NCI-H128 (cell line): Measurements from ENCODE around the gene ATP5F1E.
"Not testable (repeated sequence)": the region's sequence is repeated elsewhere in the genome, so short reads cannot be mapped to it uniquely, and the experiment has no call there.

Source experiments
- DNase-seq: peaks from one replicate; lab custom pipeline; 2025; ENCODE audit not compliant: unreplicated experiment; lab: John Stamatoyannopoulos, UW

The ATP5F1E gene

DNA sequence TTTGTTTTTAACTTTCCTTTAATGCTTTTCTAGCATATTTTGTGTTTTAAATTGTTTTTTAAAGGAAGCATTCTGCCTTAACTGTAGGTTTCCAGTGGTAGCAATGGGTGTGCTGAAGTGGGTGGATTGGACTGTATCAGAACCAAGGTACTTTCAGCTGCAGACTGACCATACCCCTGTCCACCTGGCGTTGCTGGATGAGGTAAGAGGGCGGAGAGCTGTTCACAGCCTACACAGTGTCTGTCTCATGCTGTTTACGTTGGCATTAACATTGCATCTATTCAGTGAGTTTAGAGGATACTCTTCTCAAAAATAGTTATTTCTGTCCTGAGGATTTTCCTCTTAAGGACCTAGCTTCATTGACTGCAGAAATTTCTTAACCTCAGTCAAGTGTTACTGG is 39.2 kb downstream of the ATP5F1E start:
- DNase-seq: no peak

DNA sequence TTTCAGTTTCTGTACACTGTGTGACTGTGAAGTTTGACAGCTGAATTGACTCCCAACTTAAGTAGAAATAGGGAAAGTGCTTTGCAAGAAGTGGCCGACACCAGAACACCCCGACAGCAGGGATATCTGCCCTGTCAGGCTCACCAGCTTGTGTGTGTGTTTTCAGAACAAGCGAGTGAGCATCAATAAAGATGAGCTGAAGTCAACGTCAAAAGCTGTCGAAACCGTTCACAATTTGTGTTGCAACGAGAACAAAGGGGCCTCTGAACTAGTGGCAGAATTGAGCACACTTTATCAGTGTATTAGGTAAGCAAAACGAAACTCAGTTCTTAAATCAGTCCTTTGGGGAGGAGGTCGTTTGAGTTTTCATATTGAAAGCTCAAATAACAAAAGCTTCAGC is 40.4 kb downstream of the ATP5F1E start:
- no peak for DNase-seq

GRCh38 chr20:58990651-58991445 is 41.3 kb downstream of the ATP5F1E start:
- DNase-seq: no peak

- DNase-seq: no peak
Measured at GRCh38 chr20:58989196-58989595, 42.9 kb downstream of the ATP5F1E start.

DNA sequence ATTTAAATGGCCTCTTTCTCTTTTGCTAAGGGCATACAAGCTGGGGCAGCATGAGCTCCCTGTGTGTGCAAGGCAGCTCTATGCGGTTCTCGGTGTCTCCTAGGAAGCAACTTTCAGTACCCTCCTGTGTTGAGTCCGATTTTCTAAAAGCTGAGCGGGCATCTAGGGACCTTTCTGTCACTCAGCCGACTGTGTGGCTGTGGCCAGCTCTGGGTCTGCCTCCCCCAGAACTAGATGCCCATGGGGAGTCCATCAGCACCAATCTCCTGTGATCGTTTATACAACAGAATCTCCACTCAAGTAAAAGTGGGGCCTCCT is 43.6 kb downstream of the ATP5F1E start:
- DNase-seq: no peak

DNA sequence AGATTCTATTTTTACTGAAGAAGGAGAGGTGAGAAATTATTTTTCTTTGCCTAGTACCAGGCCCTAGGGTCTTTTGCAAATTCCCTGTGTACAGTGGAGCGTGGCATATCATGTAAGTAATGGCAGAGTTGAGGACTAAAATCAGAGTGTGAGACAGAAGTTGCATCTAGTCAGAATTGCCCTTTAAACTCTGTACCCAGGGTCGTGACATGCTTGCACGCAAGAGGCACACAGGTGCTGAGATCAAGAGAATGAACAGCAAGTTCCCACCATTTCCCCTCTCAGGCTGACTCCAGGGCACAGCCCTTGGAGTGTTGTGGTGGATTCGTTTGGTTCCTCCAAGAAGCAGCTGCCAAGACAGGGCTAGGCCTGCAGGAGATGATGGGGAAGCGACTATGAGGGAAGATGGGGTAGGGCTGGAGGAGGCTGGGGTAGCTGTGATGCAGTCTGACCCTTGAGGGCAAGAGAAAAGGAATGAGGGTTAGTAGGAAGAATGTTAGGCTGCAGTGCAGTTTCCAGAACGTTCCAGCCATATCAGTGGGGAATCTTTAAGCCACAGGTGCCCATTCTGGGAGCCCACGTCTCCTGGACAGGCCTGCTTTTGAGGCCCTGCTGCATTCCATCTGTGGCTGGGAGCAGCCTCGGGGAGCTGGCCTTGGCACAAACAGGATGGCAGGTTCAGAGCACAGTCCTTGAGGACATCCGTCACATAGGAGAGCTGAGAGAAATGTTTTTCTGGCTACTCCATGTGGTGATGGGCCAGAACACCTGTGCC is 44.2 kb downstream of the ATP5F1E start:
- DNase-seq: no peak

DNA sequence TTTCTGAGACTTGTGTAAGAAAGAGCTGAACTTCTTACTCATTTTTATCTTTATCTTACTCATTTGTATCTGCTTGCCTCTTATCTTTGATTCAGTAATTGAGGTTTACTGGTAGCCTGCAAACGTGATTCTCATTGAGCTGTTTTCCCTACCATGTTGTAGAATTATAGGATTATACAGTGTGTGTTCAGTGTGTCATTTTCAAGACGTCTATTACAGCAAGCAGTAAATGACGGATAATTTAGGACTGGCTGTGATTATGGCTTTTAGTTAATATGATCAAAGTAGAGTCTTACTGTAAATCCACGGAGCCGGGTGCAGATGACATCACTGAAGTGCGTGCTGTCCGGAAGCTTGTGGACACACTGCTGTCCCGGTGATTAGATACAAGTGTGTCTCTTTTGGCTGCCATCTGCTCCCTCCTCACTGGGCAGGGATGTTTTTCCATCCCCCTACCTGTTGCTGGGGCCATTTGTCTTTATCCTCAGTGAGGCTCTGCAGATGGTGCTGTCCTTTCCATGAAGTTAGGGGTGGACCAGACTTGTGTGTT is 45.1 kb downstream of the ATP5F1E start:
- DNase-seq: no peak

DNA sequence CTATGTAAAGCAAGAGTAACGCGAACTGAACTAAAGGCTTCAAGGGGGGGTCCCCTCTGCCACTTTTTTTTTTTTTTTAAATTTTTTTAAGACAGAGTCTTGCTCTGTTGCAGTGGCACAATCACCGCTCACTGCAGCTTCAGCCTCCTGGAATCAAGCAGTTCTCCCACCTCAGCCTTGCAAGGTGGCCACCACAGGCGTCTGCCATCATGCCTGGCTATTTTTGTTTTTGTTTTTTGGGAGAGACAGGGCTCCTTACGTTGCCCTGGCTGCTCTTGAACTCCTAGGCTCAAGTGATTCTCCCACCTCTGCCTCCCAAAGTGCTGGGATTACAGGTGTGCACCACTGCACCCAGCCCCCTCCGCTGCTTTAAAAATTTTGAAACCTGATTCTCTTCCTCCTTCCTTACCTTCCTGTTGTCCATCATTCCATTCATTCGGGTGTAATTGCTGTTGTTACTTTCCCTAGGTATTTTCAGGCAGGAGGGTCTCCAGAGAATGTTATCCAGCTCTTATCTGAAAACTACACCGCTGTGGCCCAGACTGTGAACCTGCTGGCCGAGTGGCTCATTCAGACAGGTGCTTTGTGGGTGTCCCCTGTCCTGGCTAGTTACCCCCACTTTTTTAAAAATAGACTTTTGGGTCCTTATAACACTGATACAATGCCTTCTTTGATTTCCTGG is 45.7 kb downstream of the ATP5F1E start:
- no peak for DNase-seq

GRCh38 chr20:58985656-58986055 is 46.5 kb downstream of the ATP5F1E start:
- DNase-seq: no peak

DNA sequence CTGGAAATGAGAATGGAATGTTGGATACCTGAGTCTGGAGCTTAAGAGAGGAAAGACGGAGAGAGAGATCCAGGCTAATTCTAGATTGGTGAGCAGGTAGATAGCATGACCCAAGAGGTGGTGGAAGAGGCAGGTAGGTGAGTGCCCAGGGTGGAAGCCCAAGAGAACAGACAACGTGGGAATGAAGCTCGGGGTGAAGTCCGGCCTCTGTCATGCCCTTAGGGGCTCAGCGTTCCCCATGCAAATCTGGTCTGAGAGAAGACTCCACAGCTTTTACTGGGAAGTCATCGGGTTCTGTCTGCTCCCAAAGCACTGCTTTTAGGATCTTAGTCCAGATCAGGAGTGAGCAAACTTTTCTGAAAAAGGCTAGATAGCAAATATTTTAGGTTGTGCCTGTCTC is 47.4 kb downstream of the ATP5F1E start:
- no peak for DNase-seq

GRCh38 chr20:58983115-58983468 is 49.0 kb downstream of the ATP5F1E start:
- DNase-seq: not testable (repeated sequence)

DNA sequence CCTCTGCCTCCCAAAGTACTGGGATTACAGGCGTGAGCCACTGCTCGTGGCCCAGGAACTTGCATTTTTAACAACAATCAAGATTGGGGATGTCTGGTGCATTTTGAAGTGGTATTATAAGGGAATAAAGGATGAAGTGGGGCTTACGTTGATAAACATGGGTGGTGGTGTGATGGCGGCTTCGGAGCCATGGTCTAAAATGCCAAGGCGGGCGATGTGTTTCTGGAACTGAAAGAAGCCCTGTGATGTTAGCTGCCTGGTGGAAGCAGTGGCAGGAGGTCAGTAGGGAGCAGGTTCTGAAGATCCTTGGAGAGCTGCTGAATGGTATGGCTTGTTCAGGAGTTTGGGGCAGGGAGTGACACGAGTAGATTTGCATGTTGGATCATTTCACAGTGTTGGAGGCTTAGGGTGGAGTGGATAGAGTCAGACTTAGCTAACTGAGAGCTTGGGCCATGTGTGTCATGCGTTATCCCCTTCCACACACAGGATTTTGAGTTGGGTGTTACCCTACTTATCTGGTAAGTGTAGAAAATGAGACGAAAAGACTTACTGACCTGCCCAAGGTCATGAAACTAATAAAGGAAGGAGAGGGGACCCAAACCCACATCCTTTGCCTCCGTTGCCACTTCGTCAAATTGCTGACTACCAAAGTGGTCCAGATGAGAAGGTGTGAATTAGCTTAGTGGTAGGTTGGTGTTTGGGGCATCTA is 49.6 kb downstream of the ATP5F1E start:
- no peak for DNase-seq

DNA sequence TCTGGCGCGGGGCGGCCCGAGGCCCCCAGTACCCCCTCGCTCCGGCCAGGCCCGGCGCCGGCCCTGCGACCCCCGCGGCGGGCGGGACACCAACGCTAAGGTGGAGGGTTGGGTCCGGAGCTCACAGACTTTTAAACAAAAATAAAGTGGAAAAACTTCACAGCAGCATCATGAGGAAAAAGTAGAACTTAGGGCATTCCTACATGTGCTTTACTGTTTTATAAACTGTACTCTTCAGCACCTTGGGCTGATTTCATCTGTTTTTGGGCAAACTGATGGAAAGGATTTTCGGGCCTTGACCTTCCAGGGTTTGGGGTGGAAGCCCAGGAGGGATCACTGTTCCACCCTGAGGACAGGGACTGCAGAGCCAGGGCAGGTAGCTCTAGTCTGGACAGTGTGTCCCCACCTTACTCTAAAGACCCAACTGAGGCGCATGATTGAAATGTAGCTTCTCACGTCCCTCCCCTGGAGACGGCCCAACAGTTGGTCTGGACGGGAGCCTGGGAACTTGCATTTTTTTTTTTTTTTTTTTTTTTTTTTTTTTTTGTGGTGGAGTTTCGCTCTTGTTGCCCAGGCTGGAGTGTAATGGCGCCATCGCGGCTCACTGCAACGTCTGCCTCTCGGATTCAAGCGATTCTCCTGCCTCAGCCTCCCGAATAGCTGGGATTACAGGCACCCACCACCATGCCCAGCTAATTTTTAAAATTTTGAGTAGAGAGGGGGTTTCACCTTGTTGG is 50.3 kb downstream of the ATP5F1E start:
- DNase-seq: no peak

- DNase-seq: peak; percentile 54
Measured at GRCh38 chr20:58980711-58981627, 51.2 kb downstream of the ATP5F1E start, which contains the start of gene NELFCD. Gene NELFCD, plus strand, starts transcription at chr20:58981256. Its CDS starts 54 bp downstream, at chr20:58981310.

DNA sequence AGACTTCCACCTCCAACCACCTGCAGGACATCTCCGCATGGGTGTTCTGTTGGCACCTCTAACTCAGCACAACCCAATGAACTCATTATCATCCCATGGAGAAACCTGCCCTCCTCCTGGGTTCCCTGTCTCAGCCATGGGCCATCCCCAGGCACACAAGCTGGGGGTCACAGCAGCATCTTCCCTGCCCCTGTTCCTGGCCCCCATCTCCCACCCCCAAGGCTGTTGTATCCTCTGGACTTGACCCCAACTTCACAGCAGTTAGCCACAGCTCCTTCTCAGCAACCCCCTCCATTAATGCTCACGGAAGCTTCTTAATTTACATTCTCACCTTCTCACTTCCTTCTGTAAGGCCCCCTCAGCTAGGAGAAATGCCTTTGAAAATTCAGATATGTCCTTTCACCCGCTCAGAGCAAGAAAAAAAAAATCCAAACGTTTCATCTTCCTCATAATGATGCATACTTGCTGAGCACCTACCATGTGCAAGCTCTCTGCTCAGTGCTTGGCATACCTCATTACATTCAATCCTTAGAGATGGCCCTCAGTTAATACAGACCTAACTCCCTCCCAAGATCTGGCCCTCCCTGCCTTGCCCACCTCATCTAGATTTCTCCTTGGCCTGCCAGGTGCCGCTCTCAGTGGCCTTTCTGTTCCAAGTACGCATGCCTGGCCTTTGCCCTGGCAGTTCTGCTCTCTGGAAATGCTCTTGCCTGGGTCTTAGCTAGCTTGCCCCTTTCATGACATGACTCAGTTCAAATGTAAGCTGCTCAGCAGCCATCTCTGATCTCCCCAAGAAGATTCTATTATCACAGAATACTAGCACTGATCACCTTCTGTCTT is 53.6 kb downstream of the ATP5F1E start:
- DNase-seq: no peak

DNA sequence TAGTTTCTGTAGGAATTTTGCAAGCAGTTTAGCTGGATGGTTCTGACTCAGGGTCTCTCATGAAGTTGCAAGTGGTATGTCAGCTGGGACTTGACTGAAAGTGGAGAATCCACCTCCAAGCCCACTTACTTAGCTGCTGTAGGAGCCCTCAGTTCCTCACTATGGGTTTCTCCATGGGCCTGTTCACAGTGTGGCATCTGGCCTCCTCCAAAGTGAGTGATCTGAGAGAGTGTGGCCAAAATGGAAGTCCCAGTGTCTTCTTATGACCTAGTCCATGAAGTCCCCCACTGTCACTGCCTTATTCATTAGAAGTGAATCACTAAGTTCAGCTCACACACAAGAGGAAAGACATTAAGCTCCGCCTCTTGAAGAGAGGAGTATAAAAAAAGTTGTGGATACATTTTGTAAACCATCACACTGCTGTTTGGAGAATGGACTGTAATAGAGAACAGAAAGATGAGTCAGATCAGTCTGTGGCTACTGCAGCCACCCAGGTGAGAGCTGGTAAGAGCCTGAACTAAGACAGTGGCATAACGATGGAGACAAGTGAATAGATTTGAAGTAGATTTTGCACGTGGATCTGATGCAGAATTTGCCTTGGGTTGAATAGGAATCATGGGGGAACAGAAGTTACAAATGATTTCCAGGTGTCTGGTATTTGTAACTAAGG is 55.9 kb downstream of the ATP5F1E start:
- no peak for DNase-seq
